GM23338 (cell line): Measurements from ENCODE around the gene SH3BP4. TPM values are rescaled to one million over a fixed set of nuclear protein-coding genes. Genes with fewer than 3 reads are reported as not detected.
A peak's percentile ranks its signal among the peaks of the same experiment; 100 is the strongest.

ENCODE experiments used
- ATAC-seq: fragments of 200-7000 bp; cut with Tn5 transposase; 3 replicates; pipeline ENCODE4 v1.9.1; 2020
- DNase-seq: peaks from one replicate; pipeline ENCODE4 v3.0.0-alpha.2; 2015; ENCODE audit warnings: low spot score
- H2AFZ ChIP-seq: fragments of 200-600 bp; sonication (generic); 2 replicates; pipeline ENCODE4 v1.8.0; 2016; ENCODE audit warnings: antibody characterized with exemption, mild to moderate bottlenecking, moderate library complexity
- H3F3A ChIP-seq: fragments of 200-600 bp; sonication (generic); replicated peaks from 2 replicates; pipeline ENCODE4 v1.8.0; 2017; ENCODE audit warnings: antibody characterized with exemption, mixed run types, low read depth
- H3K27ac ChIP-seq: fragments of 200-600 bp; sonication (generic); 2 replicates; pipeline ENCODE4 v1.6.1; 2016; ENCODE audit warnings: low read depth
- H3K27me3 ChIP-seq: fragments of 200-600 bp; sonication (generic); 2 replicates; pipeline ENCODE4 v1.8.0; 2016; ENCODE audit warnings: mild to moderate bottlenecking, mixed run types, moderate library complexity; ENCODE audit not compliant: insufficient read depth
- H3K36me3 ChIP-seq: fragments of 200-600 bp; sonication (generic); 2 replicates; pipeline ENCODE4 v1.8.0; 2016; ENCODE audit warnings: mild to moderate bottlenecking; ENCODE audit not compliant: insufficient read depth
- H3K4me1 ChIP-seq: fragments of 200-600 bp; sonication (generic); 2 replicates; pipeline ENCODE4 v1.8.0; 2016; ENCODE audit warnings: mild to moderate bottlenecking, moderate library complexity; ENCODE audit not compliant: insufficient read depth
- H3K4me2 ChIP-seq: fragments of 200-600 bp; sonication (generic); 2 replicates; pipeline ENCODE4 v1.7.1; 2017; ENCODE audit warnings: mixed run types
- H3K4me3 ChIP-seq: fragments of 200-600 bp; sonication (generic); 2 replicates; pipeline ENCODE4 v1.6.1; 2016; ENCODE audit warnings: mixed run types
- H3K79me2 ChIP-seq: fragments of 200-600 bp; sonication (generic); replicated peaks from 2 replicates; pipeline ENCODE4 v1.8.0; 2017; ENCODE audit warnings: mild to moderate bottlenecking; ENCODE audit not compliant: insufficient read depth
- H3K9me2 ChIP-seq: fragments of 200-600 bp; sonication (generic); 2 replicates; pipeline ENCODE4 v1.8.0; 2017; ENCODE audit not compliant: insufficient read depth
- H4K20me1 ChIP-seq: fragments of 200-600 bp; sonication (generic); replicated peaks from 2 replicates; pipeline ENCODE4 v1.8.0; 2017; ENCODE audit warnings: mild to moderate bottlenecking; ENCODE audit not compliant: insufficient read depth
- H3K27ac Mint-ChIP-seq: 2 replicates; pipeline ENCODE4 v1.8.0; 2020; ENCODE audit warnings: inconsistent platforms, mild to moderate bottlenecking, moderate library complexity, mixed read lengths
- H3K27me3 Mint-ChIP-seq: 3 replicates; pipeline ENCODE4 v1.8.0; 2022; ENCODE audit warnings: low read depth, mild to moderate bottlenecking, moderate library complexity, mixed read lengths, inconsistent platforms; ENCODE audit not compliant: insufficient read depth, poor library complexity
- H3K36me3 Mint-ChIP-seq: 3 replicates; pipeline ENCODE4 v1.8.0; 2021; ENCODE audit warnings: low read depth, mild to moderate bottlenecking, inconsistent platforms, moderate library complexity, mixed read lengths
- H3K4me1 Mint-ChIP-seq: 3 replicates; pipeline ENCODE4 v1.8.0; 2020; ENCODE audit warnings: mild to moderate bottlenecking, inconsistent platforms, mixed read lengths
- H3K4me3 Mint-ChIP-seq: 3 replicates; pipeline ENCODE4 v1.8.0; 2021; ENCODE audit warnings: moderate library complexity, mild to moderate bottlenecking, inconsistent platforms, mixed read lengths
- H3K9me3 Mint-ChIP-seq: 3 replicates; pipeline ENCODE4 v1.8.0; 2020; ENCODE audit warnings: moderate library complexity, mild to moderate bottlenecking, inconsistent platforms, mixed read lengths
- CREB1 ChIP-seq: fragments of 250-450 bp; sonication (Bioruptor Pico); IDR thresholded peaks from 2 replicates; pipeline ENCODE4 v1.5.0; 2020; ENCODE audit warnings: low read depth, mild to moderate bottlenecking, moderate library complexity
- CTCF ChIP-seq, 2 experiments: fragments of 200-600 bp in 1 of 2; sonication (generic) in 1 of 2; conservative IDR thresholded peaks; 2 replicates each; pipeline versions ENCODE4 v1.5.1 to v1.6.1; 2016 to 2017; ENCODE audit warnings: antibody characterized with exemption in 2 of 2, low read depth in 2 of 2, mild to moderate bottlenecking in 2 of 2, moderate library complexity in 1 of 2
- ETS1 ChIP-seq: IDR thresholded peaks from 2 replicates; pipeline ENCODE4 v1.6.1; 2016; ENCODE audit warnings: antibody characterized with exemption
- EZH2 ChIP-seq: fragments of 200-600 bp; sonication (generic); IDR thresholded peaks from one replicate; pipeline ENCODE4 v1.8.0; 2017; ENCODE audit warnings: antibody characterized with exemption, mild to moderate bottlenecking, low read depth; ENCODE audit not compliant: unreplicated experiment
- EZH2phosphoT487 ChIP-seq: fragments of 200-600 bp; sonication (generic); IDR thresholded peaks from one replicate; pipeline ENCODE4 v1.8.1; 2018; ENCODE audit warnings: antibody characterized with exemption; ENCODE audit not compliant: unreplicated experiment
- JUNB ChIP-seq: IDR thresholded peaks from one replicate; pipeline ENCODE4 v1.6.1; 2016; ENCODE audit warnings: antibody characterized with exemption; ENCODE audit not compliant: unreplicated experiment
- NANOG ChIP-seq: IDR thresholded peaks from 2 replicates; pipeline ENCODE4 v1.6.1; 2016; ENCODE audit warnings: antibody characterized with exemption, borderline replicate concordance
- POLR2AphosphoS5 ChIP-seq: IDR thresholded peaks from 2 replicates; pipeline ENCODE4 v1.6.1; 2016; ENCODE audit warnings: antibody characterized with exemption, low read depth
- STAT1 ChIP-seq: IDR thresholded peaks from one replicate; pipeline ENCODE4 v1.6.1; 2016; ENCODE audit warnings: antibody characterized with exemption; ENCODE audit not compliant: unreplicated experiment
- ZNF114 ChIP-seq: fragments of 250-450 bp; sonication (Bioruptor Pico); IDR thresholded peaks from 2 replicates; pipeline ENCODE4 v1.5.0; 2020; ENCODE audit warnings: mild to moderate bottlenecking, moderate library complexity
- ZNF331 ChIP-seq: fragments of 250-450 bp; sonication (Bioruptor Pico); IDR thresholded peaks from 2 replicates; pipeline ENCODE4 v1.5.0; 2020; ENCODE audit warnings: low read depth, mild to moderate bottlenecking, moderate library complexity
- polyA plus RNA-seq: library from polyadenylated mRNA; unstranded; fragments of >200 nt; fragmentation: Nextera tagmentation; extraction: Ambion mirVana; gene quantifications from 2 replicates; pipeline ENCODE4 v1.2.1, GENCODE V29; 2016
- total RNA-seq: library from RNA; depleted of rRNA; stranded (reverse); fragments of >200 nt; shearing (Covaris generic); gene quantifications from 2 replicates; pipeline ENCODE4 v1.2.3, GENCODE V29; 2014
- TF ChIP-seq, protein P1 (sequence below): fragments of 250-450 bp; sonication (Bioruptor Pico); IDR thresholded peaks from 2 replicates; pipeline ENCODE4 v1.5.0; 2020; ENCODE audit warnings: mild to moderate bottlenecking, moderate library complexity
- TF ChIP-seq, protein P2 (sequence below): IDR thresholded peaks from one replicate; pipeline ENCODE4 v1.6.1; 2018; ENCODE audit warnings: antibody characterized with exemption; ENCODE audit not compliant: unreplicated experiment

Gene SH3BP4
- total and polyA plus RNA-seq, 2 experiments from 2014 or later: 15.6 to 50.9 TPM

GRCh38 chr2:235064976-235065375 lies 113.2 kb downstream of the SH3BP4 start:
- H2AFZ ChIP-seq: no peak overlapping the region
- DNase-seq (no peak), ATAC-seq (peak; percentile 28)
- Mint-ChIP-seq H3K4me3 (no peak overlapping the region), H3K9me3 (no peaks in the 10 kb centered on the region), H3K4me1 (peaks cover 21% of the 10 kb centered on the region), H3K27ac (no peak overlapping the region; the same call in 1 of the 2 replicates), H3K36me3 (no peaks in the 10 kb centered on the region), H3K27me3 (peaks cover 6% of the 10 kb centered on the region)
- H3K36me3 ChIP-seq: no peaks in the 10 kb centered on the region
- no peak overlapping the region for H3K27ac ChIP-seq
- TF ChIP-seq CREB1 (CRISPR knock-in tag): no peak
- TF ChIP-seq ZNF114: no peak
- TF ChIP-seq STAT1: no peak
- no peak for TF ChIP-seq JUNB
- TF ChIP-seq, protein P1, sequence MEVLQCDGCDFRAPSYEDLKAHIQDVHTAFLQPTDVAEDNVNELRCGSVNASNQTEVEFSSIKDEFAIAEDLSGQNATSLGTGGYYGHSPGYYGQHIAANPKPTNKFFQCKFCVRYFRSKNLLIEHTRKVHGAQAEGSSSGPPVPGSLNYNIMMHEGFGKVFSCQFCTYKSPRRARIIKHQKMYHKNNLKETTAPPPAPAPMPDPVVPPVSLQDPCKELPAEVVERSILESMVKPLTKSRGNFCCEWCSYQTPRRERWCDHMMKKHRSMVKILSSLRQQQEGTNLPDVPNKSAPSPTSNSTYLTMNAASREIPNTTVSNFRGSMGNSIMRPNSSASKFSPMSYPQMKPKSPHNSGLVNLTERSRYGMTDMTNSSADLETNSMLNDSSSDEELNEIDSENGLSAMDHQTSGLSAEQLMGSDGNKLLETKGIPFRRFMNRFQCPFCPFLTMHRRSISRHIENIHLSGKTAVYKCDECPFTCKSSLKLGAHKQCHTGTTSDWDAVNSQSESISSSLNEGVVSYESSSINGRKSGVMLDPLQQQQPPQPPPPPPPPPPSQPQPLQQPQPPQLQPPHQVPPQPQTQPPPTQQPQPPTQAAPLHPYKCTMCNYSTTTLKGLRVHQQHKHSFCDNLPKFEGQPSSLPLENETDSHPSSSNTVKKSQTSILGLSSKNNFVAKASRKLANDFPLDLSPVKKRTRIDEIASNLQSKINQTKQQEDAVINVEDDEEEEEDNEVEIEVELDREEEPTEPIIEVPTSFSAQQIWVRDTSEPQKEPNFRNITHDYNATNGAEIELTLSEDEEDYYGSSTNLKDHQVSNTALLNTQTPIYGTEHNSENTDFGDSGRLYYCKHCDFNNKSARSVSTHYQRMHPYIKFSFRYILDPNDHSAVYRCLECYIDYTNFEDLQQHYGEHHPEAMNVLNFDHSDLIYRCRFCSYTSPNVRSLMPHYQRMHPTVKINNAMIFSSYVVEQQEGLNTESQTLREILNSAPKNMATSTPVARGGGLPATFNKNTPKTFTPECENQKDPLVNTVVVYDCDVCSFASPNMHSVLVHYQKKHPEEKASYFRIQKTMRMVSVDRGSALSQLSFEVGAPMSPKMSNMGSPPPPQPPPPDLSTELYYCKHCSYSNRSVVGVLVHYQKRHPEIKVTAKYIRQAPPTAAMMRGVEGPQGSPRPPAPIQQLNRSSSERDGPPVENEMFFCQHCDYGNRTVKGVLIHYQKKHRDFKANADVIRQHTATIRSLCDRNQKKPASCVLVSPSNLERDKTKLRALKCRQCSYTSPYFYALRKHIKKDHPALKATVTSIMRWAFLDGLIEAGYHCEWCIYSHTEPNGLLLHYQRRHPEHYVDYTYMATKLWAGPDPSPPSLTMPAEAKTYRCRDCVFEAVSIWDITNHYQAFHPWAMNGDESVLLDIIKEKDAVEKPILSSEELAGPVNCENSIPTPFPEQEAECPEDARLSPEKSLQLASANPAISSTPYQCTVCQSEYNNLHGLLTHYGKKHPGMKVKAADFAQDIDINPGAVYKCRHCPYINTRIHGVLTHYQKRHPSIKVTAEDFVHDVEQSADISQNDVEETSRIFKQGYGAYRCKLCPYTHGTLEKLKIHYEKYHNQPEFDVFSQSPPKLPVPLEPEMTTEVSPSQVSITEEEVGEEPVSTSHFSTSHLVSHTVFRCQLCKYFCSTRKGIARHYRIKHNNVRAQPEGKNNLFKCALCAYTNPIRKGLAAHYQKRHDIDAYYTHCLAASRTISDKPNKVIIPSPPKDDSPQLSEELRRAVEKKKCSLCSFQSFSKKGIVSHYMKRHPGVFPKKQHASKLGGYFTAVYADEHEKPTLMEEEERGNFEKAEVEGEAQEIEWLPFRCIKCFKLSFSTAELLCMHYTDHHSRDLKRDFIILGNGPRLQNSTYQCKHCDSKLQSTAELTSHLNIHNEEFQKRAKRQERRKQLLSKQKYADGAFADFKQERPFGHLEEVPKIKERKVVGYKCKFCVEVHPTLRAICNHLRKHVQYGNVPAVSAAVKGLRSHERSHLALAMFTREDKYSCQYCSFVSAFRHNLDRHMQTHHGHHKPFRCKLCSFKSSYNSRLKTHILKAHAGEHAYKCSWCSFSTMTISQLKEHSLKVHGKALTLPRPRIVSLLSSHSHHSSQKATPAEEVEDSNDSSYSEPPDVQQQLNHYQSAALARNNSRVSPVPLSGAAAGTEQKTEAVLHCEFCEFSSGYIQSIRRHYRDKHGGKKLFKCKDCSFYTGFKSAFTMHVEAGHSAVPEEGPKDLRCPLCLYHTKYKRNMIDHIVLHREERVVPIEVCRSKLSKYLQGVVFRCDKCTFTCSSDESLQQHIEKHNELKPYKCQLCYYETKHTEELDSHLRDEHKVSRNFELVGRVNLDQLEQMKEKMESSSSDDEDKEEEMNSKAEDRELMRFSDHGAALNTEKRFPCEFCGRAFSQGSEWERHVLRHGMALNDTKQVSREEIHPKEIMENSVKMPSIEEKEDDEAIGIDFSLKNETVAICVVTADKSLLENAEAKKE (CRISPR knock-in tag): no peak
- TF ChIP-seq EZH2phosphoT487: no peak
- TF ChIP-seq, protein P2, sequence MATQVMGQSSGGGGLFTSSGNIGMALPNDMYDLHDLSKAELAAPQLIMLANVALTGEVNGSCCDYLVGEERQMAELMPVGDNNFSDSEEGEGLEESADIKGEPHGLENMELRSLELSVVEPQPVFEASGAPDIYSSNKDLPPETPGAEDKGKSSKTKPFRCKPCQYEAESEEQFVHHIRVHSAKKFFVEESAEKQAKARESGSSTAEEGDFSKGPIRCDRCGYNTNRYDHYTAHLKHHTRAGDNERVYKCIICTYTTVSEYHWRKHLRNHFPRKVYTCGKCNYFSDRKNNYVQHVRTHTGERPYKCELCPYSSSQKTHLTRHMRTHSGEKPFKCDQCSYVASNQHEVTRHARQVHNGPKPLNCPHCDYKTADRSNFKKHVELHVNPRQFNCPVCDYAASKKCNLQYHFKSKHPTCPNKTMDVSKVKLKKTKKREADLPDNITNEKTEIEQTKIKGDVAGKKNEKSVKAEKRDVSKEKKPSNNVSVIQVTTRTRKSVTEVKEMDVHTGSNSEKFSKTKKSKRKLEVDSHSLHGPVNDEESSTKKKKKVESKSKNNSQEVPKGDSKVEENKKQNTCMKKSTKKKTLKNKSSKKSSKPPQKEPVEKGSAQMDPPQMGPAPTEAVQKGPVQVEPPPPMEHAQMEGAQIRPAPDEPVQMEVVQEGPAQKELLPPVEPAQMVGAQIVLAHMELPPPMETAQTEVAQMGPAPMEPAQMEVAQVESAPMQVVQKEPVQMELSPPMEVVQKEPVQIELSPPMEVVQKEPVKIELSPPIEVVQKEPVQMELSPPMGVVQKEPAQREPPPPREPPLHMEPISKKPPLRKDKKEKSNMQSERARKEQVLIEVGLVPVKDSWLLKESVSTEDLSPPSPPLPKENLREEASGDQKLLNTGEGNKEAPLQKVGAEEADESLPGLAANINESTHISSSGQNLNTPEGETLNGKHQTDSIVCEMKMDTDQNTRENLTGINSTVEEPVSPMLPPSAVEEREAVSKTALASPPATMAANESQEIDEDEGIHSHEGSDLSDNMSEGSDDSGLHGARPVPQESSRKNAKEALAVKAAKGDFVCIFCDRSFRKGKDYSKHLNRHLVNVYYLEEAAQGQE: no peak
- no peak for TF ChIP-seq NANOG
- no peak for TF ChIP-seq ETS1
- no peak for TF ChIP-seq CTCF (conservative IDR thresholded peaks at IDR 0.05; ENCODE audit: low read depth in 2 of 2)
- no peak for TF ChIP-seq EZH2
- no peak for TF ChIP-seq POLR2AphosphoS5
- TF ChIP-seq ZNF331 (CRISPR knock-in tag): no peak
- peaks cover 16% of the 10 kb centered on the region; the same call in 1 of the 2 replicates for H3K4me1 ChIP-seq
- no peak overlapping the region for H3K4me2 ChIP-seq
- H3F3A ChIP-seq: no peaks in the 10 kb centered on the region
- H4K20me1 ChIP-seq: no peaks in the 10 kb centered on the region
- no peak overlapping the region for H3K4me3 ChIP-seq
- no peaks in the 10 kb centered on the region for H3K27me3 ChIP-seq
- H3K79me2 ChIP-seq: no peaks in the 10 kb centered on the region
- no peaks in the 10 kb centered on the region for H3K9me2 ChIP-seq
